ENCODE data around the gene MYO9B. TPM values are rescaled to one million over a fixed set of nuclear protein-coding genes. Genes with fewer than 3 reads are reported as not detected.

The MYO9B gene
- total RNA-seq, 1 donor from 2014 or later, result 38.1 TPM

- intact Hi-C loops (cut with micrococcal nuclease), result loop anchor here (5.0 kb wide), 1 partner anchor 282 kb away; no protein-coding TSS in a partner anchor
- no peak for DNase-seq
- no peak for ATAC-seq
Observed at GRCh38 chr19:17054746-17055145, 20.8 kb upstream of the MYO9B start.

- ATAC-seq, result no peak
- DNase-seq, result no peak
- intact Hi-C loops (cut with micrococcal nuclease), result no loop called here
Observed at GRCh38 chr19:17055636-17056035, 19.9 kb upstream of the MYO9B start.

GRCh38 chr19:17058236-17058635 is 17.3 kb upstream of the MYO9B start:
- intact Hi-C loops (cut with micrococcal nuclease), result no loop called here
- ATAC-seq, result no peak
- DNase-seq, result no peak

- no peak for ATAC-seq
- intact Hi-C loops (cut with micrococcal nuclease), result no loop called here
Observed at GRCh38 chr19:17060802-17061201, 14.8 kb upstream of the MYO9B start.

GRCh38 chr19:17061205-17061604 is 14.4 kb upstream of the MYO9B start:
- ATAC-seq (no peak), DNase-seq (no peak)
- intact Hi-C loops (cut with micrococcal nuclease), result no loop called here

More at GRCh38 chr19:17060802-17061201, 14.8 kb upstream of the MYO9B start:
- no peak for DNase-seq

- intact Hi-C loops (cut with micrococcal nuclease), result no loop called here
- ATAC-seq, result no peak
Observed at GRCh38 chr19:17061691-17062090, 13.9 kb upstream of the MYO9B start.

GRCh38 chr19:17063428-17063827 is 12.1 kb upstream of the MYO9B start:
- ATAC-seq (no peak), DNase-seq (no peak)
- intact Hi-C loops (cut with micrococcal nuclease), result no loop called here

More at GRCh38 chr19:17061691-17062090, 13.9 kb upstream of the MYO9B start:
- peak; percentile 7 for DNase-seq

- intact Hi-C loops (cut with micrococcal nuclease), result loop anchor here (5.0 kb wide), 1 partner anchor 218 kb away; no protein-coding TSS in a partner anchor
- DNase-seq (peak; percentile 12), ATAC-seq (no peak)
Observed at GRCh38 chr19:17069193-17069592, 6.4 kb upstream of the MYO9B start.

GRCh38 chr19:17070421-17070820 is 5.2 kb upstream of the MYO9B start:
- DNase-seq (peak; percentile 16), ATAC-seq (no peak)
- intact Hi-C loops (cut with micrococcal nuclease), result no loop called here

- intact Hi-C loops (cut with micrococcal nuclease), result no loop called here
- DNase-seq (no peak), ATAC-seq (no peak)
Observed at GRCh38 chr19:17070912-17071311, 4.7 kb upstream of the MYO9B start.

- DNase-seq (peak; percentile 2), ATAC-seq (no peak)
- intact Hi-C loops (cut with micrococcal nuclease), result no loop called here
Observed at GRCh38 chr19:17073869-17074633, 1.5 kb upstream of the MYO9B start.

- no peak for ATAC-seq
- intact Hi-C loops (cut with micrococcal nuclease), result no loop called here
- DNase-seq, result no peak
Observed at GRCh38 chr19:17074634-17075034, 943 bp upstream of the MYO9B start.

- intact Hi-C loops (cut with micrococcal nuclease), result no loop called here
- DNase-seq (peak; percentile 52), ATAC-seq (no peak)
Observed at GRCh38 chr19:17075864-17076542, 426 bp downstream of the MYO9B start.

- intact Hi-C loops (cut with micrococcal nuclease), result no loop called here
- no peak for ATAC-seq
- no peak for DNase-seq
Observed at GRCh38 chr19:17076543-17076991, 990 bp downstream of the MYO9B start.

GRCh38 chr19:17077447-17078028 is 2.0 kb downstream of the MYO9B start:
- DNase-seq (no peak), ATAC-seq (no peak)
- intact Hi-C loops (cut with micrococcal nuclease), result no loop called here

GRCh38 chr19:17078036-17078919 is 2.7 kb downstream of the MYO9B start:
- ATAC-seq, result no peak
- no peak for DNase-seq
- intact Hi-C loops (cut with micrococcal nuclease), result no loop called here

GRCh38 chr19:17078920-17079709 is 3.5 kb downstream of the MYO9B start:
- no peak for ATAC-seq
- intact Hi-C loops (cut with micrococcal nuclease), result no loop called here
- DNase-seq, result no peak

GRCh38 chr19:17079710-17080439 is 4.3 kb downstream of the MYO9B start:
- peak; percentile 59 for ATAC-seq
- peak; percentile 75 for DNase-seq
- intact Hi-C loops (cut with micrococcal nuclease), result no loop called here
